ENCODE measurements around the gene SBSN.

DNA sequence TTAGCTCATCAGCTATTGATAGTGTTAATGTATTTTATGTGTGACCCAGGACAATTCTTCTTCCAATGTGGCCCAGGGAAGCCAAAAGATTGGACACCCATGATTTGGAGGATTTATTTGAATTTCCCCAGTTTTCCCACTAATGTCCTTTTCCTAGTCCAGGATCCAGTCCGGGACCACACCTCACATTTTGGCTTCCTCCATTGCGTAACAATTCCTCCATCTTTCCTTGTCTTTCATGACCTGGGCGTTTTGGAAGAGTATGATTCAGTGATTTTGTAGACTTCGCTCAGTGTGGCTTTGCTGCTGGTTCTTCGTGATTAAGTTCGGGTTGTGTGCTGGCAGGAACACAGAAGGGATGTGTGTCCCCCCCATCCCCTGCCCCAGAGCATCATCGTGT, 38.6 kb upstream of the SBSN start:
- TF ChIP-seq EZH2 (IDR thresholded peaks at IDR 0.05; ENCODE audit: insufficient read depth, poor library complexity, severe bottlenecking) (no peak), EZH2phosphoT487 (IDR thresholded peaks at IDR 0.05; ENCODE audit: insufficient read depth, low read depth) (no peak)

Measured in GM23248 (cell line).